Esophagus squamous epithelium (tissue), 4 donors: Measurements from ENCODE around the gene LCP1.

Experiments used
- CTCF ChIP-seq, 6 experiments: fragments of 450-650 bp in 4 of 6; fragments of 200-600 bp in 2 of 6; sonication (generic) in 2 of 6; IDR thresholded peaks; one replicate each; pipeline ENCODE4 v1.5.1; 2016 to 2019; ENCODE audit warnings: antibody characterized with exemption in 6 of 6, mild to moderate bottlenecking in 4 of 6, moderate library complexity in 4 of 6
- POLR2A ChIP-seq, 4 donors: fragments of 450-650 bp; IDR thresholded peaks; one replicate each; pipeline ENCODE4 v1.6.1; 2017; ENCODE audit warnings: antibody characterized with exemption in 4 of 4, mild to moderate bottlenecking in 4 of 4, moderate library complexity in 3 of 4

GRCh38 chr13:46195016-46195415, 13.0 kb upstream of the LCP1 start:
- TF ChIP-seq CTCF (IDR thresholded peaks at IDR 0.05) (no peak), POLR2A (IDR thresholded peaks at IDR 0.05) (no peak)
